Measurements from ENCODE around the gene BOLA2B. TPM values are rescaled to one million over a fixed set of nuclear protein-coding genes. Genes with fewer than 3 reads are reported as not detected.

Gene BOLA2B
- total and polyA plus RNA-seq, 2 experiments from 2014 or later, result 350 to 659 TPM

DNA sequence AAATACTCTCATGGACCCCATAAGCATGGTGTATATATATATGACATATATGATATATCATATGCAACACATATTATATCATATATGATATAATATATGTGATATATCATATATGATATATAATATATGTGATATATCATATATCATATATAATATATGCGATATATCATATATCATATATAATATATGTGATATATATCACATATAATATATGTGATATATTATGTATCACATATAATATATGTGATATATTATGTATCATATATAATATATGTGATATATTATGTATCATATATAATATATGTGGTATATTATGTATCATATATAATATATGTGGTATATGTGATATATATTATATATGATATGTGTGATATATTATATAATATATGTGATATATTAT lies 48.5 kb downstream of the BOLA2B start:
- no peak overlapping the region for H3K4me2 ChIP-seq
- peaks cover 1% of the 10 kb centered on the region for H3K27me3 Mint-ChIP-seq (ENCODE audit: insufficient read depth, low read depth, poor library complexity)
- no peak overlapping the region for H2AFZ ChIP-seq
- H3K9me3 Mint-ChIP-seq, result peaks cover 13% of the 10 kb centered on the region; the same call in 2 of the 3 replicates
- ATAC-seq (no peak), DNase-seq (ENCODE audit: low spot score) (no peak)
- H3K4me1 ChIP-seq (ENCODE audit: insufficient read depth), result no peaks in the 10 kb centered on the region
- no peaks in the 10 kb centered on the region for H3K27me3 ChIP-seq (ENCODE audit: insufficient read depth)
- 0 out of 2 replicates have a peak, but pooled peaks cover 5% of the 10 kb centered on the region for H3K9me2 ChIP-seq (ENCODE audit: insufficient read depth)
- no peaks in the 10 kb centered on the region for H4K20me1 ChIP-seq (replicated peaks; ENCODE audit: insufficient read depth)
- H3K4me3 ChIP-seq, result no peak overlapping the region
- TF ChIP-seq, protein P1, sequence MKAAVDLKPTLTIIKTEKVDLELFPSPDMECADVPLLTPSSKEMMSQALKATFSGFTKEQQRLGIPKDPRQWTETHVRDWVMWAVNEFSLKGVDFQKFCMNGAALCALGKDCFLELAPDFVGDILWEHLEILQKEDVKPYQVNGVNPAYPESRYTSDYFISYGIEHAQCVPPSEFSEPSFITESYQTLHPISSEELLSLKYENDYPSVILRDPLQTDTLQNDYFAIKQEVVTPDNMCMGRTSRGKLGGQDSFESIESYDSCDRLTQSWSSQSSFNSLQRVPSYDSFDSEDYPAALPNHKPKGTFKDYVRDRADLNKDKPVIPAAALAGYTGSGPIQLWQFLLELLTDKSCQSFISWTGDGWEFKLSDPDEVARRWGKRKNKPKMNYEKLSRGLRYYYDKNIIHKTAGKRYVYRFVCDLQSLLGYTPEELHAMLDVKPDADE (IDR thresholded peaks at IDR 0.05), result no peak
- TF ChIP-seq, protein P2, sequence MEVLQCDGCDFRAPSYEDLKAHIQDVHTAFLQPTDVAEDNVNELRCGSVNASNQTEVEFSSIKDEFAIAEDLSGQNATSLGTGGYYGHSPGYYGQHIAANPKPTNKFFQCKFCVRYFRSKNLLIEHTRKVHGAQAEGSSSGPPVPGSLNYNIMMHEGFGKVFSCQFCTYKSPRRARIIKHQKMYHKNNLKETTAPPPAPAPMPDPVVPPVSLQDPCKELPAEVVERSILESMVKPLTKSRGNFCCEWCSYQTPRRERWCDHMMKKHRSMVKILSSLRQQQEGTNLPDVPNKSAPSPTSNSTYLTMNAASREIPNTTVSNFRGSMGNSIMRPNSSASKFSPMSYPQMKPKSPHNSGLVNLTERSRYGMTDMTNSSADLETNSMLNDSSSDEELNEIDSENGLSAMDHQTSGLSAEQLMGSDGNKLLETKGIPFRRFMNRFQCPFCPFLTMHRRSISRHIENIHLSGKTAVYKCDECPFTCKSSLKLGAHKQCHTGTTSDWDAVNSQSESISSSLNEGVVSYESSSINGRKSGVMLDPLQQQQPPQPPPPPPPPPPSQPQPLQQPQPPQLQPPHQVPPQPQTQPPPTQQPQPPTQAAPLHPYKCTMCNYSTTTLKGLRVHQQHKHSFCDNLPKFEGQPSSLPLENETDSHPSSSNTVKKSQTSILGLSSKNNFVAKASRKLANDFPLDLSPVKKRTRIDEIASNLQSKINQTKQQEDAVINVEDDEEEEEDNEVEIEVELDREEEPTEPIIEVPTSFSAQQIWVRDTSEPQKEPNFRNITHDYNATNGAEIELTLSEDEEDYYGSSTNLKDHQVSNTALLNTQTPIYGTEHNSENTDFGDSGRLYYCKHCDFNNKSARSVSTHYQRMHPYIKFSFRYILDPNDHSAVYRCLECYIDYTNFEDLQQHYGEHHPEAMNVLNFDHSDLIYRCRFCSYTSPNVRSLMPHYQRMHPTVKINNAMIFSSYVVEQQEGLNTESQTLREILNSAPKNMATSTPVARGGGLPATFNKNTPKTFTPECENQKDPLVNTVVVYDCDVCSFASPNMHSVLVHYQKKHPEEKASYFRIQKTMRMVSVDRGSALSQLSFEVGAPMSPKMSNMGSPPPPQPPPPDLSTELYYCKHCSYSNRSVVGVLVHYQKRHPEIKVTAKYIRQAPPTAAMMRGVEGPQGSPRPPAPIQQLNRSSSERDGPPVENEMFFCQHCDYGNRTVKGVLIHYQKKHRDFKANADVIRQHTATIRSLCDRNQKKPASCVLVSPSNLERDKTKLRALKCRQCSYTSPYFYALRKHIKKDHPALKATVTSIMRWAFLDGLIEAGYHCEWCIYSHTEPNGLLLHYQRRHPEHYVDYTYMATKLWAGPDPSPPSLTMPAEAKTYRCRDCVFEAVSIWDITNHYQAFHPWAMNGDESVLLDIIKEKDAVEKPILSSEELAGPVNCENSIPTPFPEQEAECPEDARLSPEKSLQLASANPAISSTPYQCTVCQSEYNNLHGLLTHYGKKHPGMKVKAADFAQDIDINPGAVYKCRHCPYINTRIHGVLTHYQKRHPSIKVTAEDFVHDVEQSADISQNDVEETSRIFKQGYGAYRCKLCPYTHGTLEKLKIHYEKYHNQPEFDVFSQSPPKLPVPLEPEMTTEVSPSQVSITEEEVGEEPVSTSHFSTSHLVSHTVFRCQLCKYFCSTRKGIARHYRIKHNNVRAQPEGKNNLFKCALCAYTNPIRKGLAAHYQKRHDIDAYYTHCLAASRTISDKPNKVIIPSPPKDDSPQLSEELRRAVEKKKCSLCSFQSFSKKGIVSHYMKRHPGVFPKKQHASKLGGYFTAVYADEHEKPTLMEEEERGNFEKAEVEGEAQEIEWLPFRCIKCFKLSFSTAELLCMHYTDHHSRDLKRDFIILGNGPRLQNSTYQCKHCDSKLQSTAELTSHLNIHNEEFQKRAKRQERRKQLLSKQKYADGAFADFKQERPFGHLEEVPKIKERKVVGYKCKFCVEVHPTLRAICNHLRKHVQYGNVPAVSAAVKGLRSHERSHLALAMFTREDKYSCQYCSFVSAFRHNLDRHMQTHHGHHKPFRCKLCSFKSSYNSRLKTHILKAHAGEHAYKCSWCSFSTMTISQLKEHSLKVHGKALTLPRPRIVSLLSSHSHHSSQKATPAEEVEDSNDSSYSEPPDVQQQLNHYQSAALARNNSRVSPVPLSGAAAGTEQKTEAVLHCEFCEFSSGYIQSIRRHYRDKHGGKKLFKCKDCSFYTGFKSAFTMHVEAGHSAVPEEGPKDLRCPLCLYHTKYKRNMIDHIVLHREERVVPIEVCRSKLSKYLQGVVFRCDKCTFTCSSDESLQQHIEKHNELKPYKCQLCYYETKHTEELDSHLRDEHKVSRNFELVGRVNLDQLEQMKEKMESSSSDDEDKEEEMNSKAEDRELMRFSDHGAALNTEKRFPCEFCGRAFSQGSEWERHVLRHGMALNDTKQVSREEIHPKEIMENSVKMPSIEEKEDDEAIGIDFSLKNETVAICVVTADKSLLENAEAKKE (CRISPR knock-in tag; IDR thresholded peaks at IDR 0.05), result no peak
- no peak for TF ChIP-seq CREB1 (CRISPR knock-in tag; IDR thresholded peaks at IDR 0.05; ENCODE audit: low read depth)
- no peaks in the 10 kb centered on the region for H3K79me2 ChIP-seq (replicated peaks; ENCODE audit: insufficient read depth)
- H3K4me3 Mint-ChIP-seq, result no peak overlapping the region
- no peak overlapping the region for H3K27ac Mint-ChIP-seq
- no peak overlapping the region for H3K27ac ChIP-seq (ENCODE audit: low read depth)
- no peaks in the 10 kb centered on the region for H3K36me3 ChIP-seq (ENCODE audit: insufficient read depth)
- H3K4me1 Mint-ChIP-seq, result no peaks in the 10 kb centered on the region
- H3K36me3 Mint-ChIP-seq (ENCODE audit: low read depth), result no peaks in the 10 kb centered on the region
- H3F3A ChIP-seq (replicated peaks; ENCODE audit: low read depth), result no peaks in the 10 kb centered on the region

GRCh38 chr16:30144017-30144416 lies 49.4 kb downstream of the BOLA2B start:
- Mint-ChIP-seq H3K36me3 (ENCODE audit: low read depth) (no peaks in the 10 kb centered on the region), H3K27ac (no peak overlapping the region), H3K27me3 (ENCODE audit: insufficient read depth, low read depth, poor library complexity) (peaks cover 1% of the 10 kb centered on the region), H3K4me1 (no peaks in the 10 kb centered on the region), H3K9me3 (peaks cover 6% of the 10 kb centered on the region; the same call in 2 of the 3 replicates), H3K4me3 (no peak overlapping the region)
- no peak overlapping the region for H3K27ac ChIP-seq (ENCODE audit: low read depth)
- ATAC-seq (no peak), DNase-seq (ENCODE audit: low spot score) (no peak)
- no peak overlapping the region for H3K4me3 ChIP-seq
- no peaks in the 10 kb centered on the region for H3K36me3 ChIP-seq (ENCODE audit: insufficient read depth)
- H3K9me2 ChIP-seq (ENCODE audit: insufficient read depth), result 0 out of 2 replicates have a peak, but pooled peaks cover 5% of the 10 kb centered on the region
- no peaks in the 10 kb centered on the region for H3K4me1 ChIP-seq (ENCODE audit: insufficient read depth)
- H3K79me2 ChIP-seq (replicated peaks; ENCODE audit: insufficient read depth), result no peaks in the 10 kb centered on the region
- H3F3A ChIP-seq (replicated peaks; ENCODE audit: low read depth), result no peaks in the 10 kb centered on the region
- H3K4me2 ChIP-seq, result no peak overlapping the region
- no peak overlapping the region for H2AFZ ChIP-seq
- no peaks in the 10 kb centered on the region for H3K27me3 ChIP-seq (ENCODE audit: insufficient read depth)
- H4K20me1 ChIP-seq (replicated peaks; ENCODE audit: insufficient read depth), result no peaks in the 10 kb centered on the region
- TF ChIP-seq, protein P3, sequence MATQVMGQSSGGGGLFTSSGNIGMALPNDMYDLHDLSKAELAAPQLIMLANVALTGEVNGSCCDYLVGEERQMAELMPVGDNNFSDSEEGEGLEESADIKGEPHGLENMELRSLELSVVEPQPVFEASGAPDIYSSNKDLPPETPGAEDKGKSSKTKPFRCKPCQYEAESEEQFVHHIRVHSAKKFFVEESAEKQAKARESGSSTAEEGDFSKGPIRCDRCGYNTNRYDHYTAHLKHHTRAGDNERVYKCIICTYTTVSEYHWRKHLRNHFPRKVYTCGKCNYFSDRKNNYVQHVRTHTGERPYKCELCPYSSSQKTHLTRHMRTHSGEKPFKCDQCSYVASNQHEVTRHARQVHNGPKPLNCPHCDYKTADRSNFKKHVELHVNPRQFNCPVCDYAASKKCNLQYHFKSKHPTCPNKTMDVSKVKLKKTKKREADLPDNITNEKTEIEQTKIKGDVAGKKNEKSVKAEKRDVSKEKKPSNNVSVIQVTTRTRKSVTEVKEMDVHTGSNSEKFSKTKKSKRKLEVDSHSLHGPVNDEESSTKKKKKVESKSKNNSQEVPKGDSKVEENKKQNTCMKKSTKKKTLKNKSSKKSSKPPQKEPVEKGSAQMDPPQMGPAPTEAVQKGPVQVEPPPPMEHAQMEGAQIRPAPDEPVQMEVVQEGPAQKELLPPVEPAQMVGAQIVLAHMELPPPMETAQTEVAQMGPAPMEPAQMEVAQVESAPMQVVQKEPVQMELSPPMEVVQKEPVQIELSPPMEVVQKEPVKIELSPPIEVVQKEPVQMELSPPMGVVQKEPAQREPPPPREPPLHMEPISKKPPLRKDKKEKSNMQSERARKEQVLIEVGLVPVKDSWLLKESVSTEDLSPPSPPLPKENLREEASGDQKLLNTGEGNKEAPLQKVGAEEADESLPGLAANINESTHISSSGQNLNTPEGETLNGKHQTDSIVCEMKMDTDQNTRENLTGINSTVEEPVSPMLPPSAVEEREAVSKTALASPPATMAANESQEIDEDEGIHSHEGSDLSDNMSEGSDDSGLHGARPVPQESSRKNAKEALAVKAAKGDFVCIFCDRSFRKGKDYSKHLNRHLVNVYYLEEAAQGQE (IDR thresholded peaks at IDR 0.05; ENCODE audit: unreplicated experiment), result no peak
- TF ChIP-seq CREB1 (CRISPR knock-in tag; IDR thresholded peaks at IDR 0.05; ENCODE audit: low read depth) (no peak), JUNB (IDR thresholded peaks at IDR 0.05; ENCODE audit: unreplicated experiment) (no peak), NANOG (IDR thresholded peaks at IDR 0.05; ENCODE audit: borderline replicate concordance) (no peak), POLR2AphosphoS5 (IDR thresholded peaks at IDR 0.05; ENCODE audit: low read depth) (no peak), EZH2phosphoT487 (IDR thresholded peaks at IDR 0.05; ENCODE audit: unreplicated experiment) (no peak), STAT1 (IDR thresholded peaks at IDR 0.05; ENCODE audit: unreplicated experiment) (no peak)

Measured in GM23338 (cell line).